HG03060 (cell line): ENCODE data around the gene HLA-DPA1.
A peak's percentile ranks its signal among the peaks of the same experiment; 100 is the strongest.
"Not testable (repeated sequence)": the region's sequence is repeated elsewhere in the genome, so short reads cannot be mapped to it uniquely, and the experiment has no call there.

Source experiments
- ATAC-seq: cut with Tn5 transposase; IDR thresholded peaks from one replicate; pipeline ENCODE4 v1.9.1; 2021; ENCODE audit warnings: low read depth, moderate number of reproducible peaks; ENCODE audit not compliant: unreplicated experiment

Gene HLA-DPA1

GRCh38 chr6:33073431-33073871 lies at the start of gene HLA-DPA1:
Gene HLA-DPA1, minus strand, starts transcription at chr6:33073649.
- no peak for ATAC-seq

- no peak for ATAC-seq
Observed at GRCh38 chr6:33123181-33123580, 49.7 kb upstream of the HLA-DPA1 start.

- no peak for ATAC-seq
Observed at GRCh38 chr6:33120001-33120400, 46.6 kb upstream of the HLA-DPA1 start.

- ATAC-seq = no peak
Observed at GRCh38 chr6:33118525-33119123, 45.2 kb upstream of the HLA-DPA1 start.

- no peak for ATAC-seq
Observed at GRCh38 chr6:33117811-33118277, 44.4 kb upstream of the HLA-DPA1 start.

GRCh38 chr6:33116841-33117711 lies 43.6 kb upstream of the HLA-DPA1 start:
- ATAC-seq = no peak

- no peak for ATAC-seq
Observed at GRCh38 chr6:33116417-33116816, 43.0 kb upstream of the HLA-DPA1 start.

GRCh38 chr6:33114406-33114805 lies 41.0 kb upstream of the HLA-DPA1 start:
- ATAC-seq = no peak

- ATAC-seq = no peak
Observed at GRCh38 chr6:33113755-33114154, 40.3 kb upstream of the HLA-DPA1 start.

GRCh38 chr6:33112148-33112547 lies 38.7 kb upstream of the HLA-DPA1 start:
- peak; percentile 66 for ATAC-seq

- no peak for ATAC-seq
Observed at GRCh38 chr6:33108307-33108706, 34.9 kb upstream of the HLA-DPA1 start.

GRCh38 chr6:33107641-33108040 lies 34.2 kb upstream of the HLA-DPA1 start:
- ATAC-seq = no peak

- ATAC-seq = no peak
Observed at GRCh38 chr6:33105916-33106871, 32.7 kb upstream of the HLA-DPA1 start.

- no peak for ATAC-seq
Observed at GRCh38 chr6:33105386-33105785, 31.9 kb upstream of the HLA-DPA1 start.

- no peak for ATAC-seq
Observed at GRCh38 chr6:33104887-33105286, 31.4 kb upstream of the HLA-DPA1 start.

- no peak for ATAC-seq
Observed at GRCh38 chr6:33103776-33104175, 30.3 kb upstream of the HLA-DPA1 start.

- not testable (repeated sequence) for ATAC-seq
Observed at GRCh38 chr6:33101121-33101737, 27.8 kb upstream of the HLA-DPA1 start.

- ATAC-seq = no peak
Observed at GRCh38 chr6:33095681-33096080, 22.2 kb upstream of the HLA-DPA1 start.

GRCh38 chr6:33093855-33094254 lies 20.4 kb upstream of the HLA-DPA1 start:
- no peak for ATAC-seq

GRCh38 chr6:33092385-33092784 lies 18.9 kb upstream of the HLA-DPA1 start:
- ATAC-seq = no peak
